HepG2 (cell line): ENCODE results near the gene STAP1. TPM values are rescaled to one million over a fixed set of nuclear protein-coding genes. Genes with fewer than 3 reads are reported as not detected.

Experiments used
- ATAC-seq: fragments of 200-7000 bp; cut with Tn5 transposase; 3 replicates; pipeline ENCODE4 v1.9.1; 2020; ENCODE audit warnings: mild to moderate bottlenecking, moderate library complexity
- BruUV-seq: library from RNA; stranded (reverse); fragments of 400-500 nt; replicated peaks from 2 replicates; lab custom pipeline; 2021; lab: Mats Ljungman, UMichigan
- CTCF ChIA-PET: fragments of 300-600 bp; formaldehyde crosslinking; extraction: SDS; loops from one replicate; lab custom pipeline; 2021; ENCODE audit warnings: low total read pairs, inconsistent platforms, low intra/inter-chr PET ratio; lab: Yijun Ruan, JAX
- POLR2A ChIA-PET: fragments of 350-600 bp; sonication (Branson Sonifier 250); formaldehyde crosslinking; loops from one replicate; lab custom pipeline; 2020; ENCODE audit warnings: antibody characterized with exemption, inconsistent platforms; lab: Yijun Ruan, JAX
- DNase-seq: peaks from one replicate; pipeline ENCODE4 v3.0.0-alpha.2; 2015; ENCODE audit warnings: low spot score
- FAIRE-seq: peaks from 3 replicates; lab custom pipeline; 2011; peaks lifted over from hg19 to GRCh38; lab: Jason Lieb, UNC
- H2AFZ ChIP-seq: one replicate; pipeline ENCODE4 v1.6.1; 2011; ENCODE audit warnings: low read length, inconsistent platforms
- H3K27ac ChIP-seq: fragments of 300-600 bp; 3 replicates; pipeline ENCODE4 v1.8.0; 2011; ENCODE audit warnings: mixed run types, mild to moderate bottlenecking, mixed read lengths, low read length, inconsistent platforms; ENCODE audit not compliant: insufficient read depth; ENCODE audit errors: extremely low read length
- H3K27me3 ChIP-seq, 2 experiments: fragments of 200-600 bp in 1 of 2; 2 replicates in 1 of 2; 3 replicates in 1 of 2; pipeline versions ENCODE4 v1.6.0 to v1.8.0; 2011; ENCODE audit warnings: low read length in 2 of 2, mild to moderate bottlenecking in 2 of 2, moderate library complexity in 2 of 2, inconsistent platforms in 1 of 2; ENCODE audit not compliant: insufficient read depth in 2 of 2, control insufficient read depth in 1 of 2
- H3K36me3 ChIP-seq, 2 experiments: fragments of 200-600 bp in 1 of 2; replicated peaks in 1 of 2; 2 replicates in 1 of 2; 3 replicates in 1 of 2; pipeline versions ENCODE4 v1.5.1 to v1.8.0; 2011; ENCODE audit warnings: low read length in 2 of 2, inconsistent platforms in 1 of 2; ENCODE audit not compliant: insufficient read depth in 2 of 2, control insufficient read depth in 1 of 2
- H3K4me1 ChIP-seq: 2 replicates; pipeline ENCODE4 v1.5.1; 2012; ENCODE audit warnings: low read length, inconsistent platforms; ENCODE audit not compliant: insufficient read depth
- H3K4me2 ChIP-seq: 2 replicates; pipeline ENCODE4 v1.6.0; 2011; ENCODE audit warnings: low read depth, low read length, inconsistent platforms
- H3K4me3 ChIP-seq, 3 experiments: fragments of 200-600 bp in 1 of 3; sonication (generic), shearing (Covaris generic) in 1 of 3; replicated peaks in 1 of 3; 2 replicates each; pipeline ENCODE4 v1.5.1; 2011 to 2016; ENCODE audit warnings: low read length in 3 of 3, inconsistent platforms in 2 of 3, low read depth in 2 of 3, mild to moderate bottlenecking in 2 of 3, control low read depth in 1 of 3, mixed read lengths in 1 of 3; ENCODE audit not compliant: insufficient read depth in 1 of 3
- H3K79me2 ChIP-seq: one replicate; pipeline ENCODE4 v1.6.1; 2011; ENCODE audit warnings: low read length, inconsistent platforms; ENCODE audit not compliant: insufficient read depth
- H3K9ac ChIP-seq: 2 replicates; pipeline ENCODE4 v1.6.0; 2011; ENCODE audit warnings: mild to moderate bottlenecking, low read depth, low read length, inconsistent platforms; ENCODE audit not compliant: insufficient read depth
- H3K9me3 ChIP-seq: 2 replicates; pipeline ENCODE4 v1.5.1; 2012; ENCODE audit warnings: mild to moderate bottlenecking, low read length
- H4K20me1 ChIP-seq: 2 replicates; pipeline ENCODE4 v1.6.0; 2011; ENCODE audit warnings: inconsistent platforms, mild to moderate bottlenecking, low read length, moderate library complexity; ENCODE audit not compliant: insufficient read depth
- CBX5 ChIP-seq: sonication (generic); formaldehyde crosslinking; IDR thresholded peaks from 2 replicates; pipeline ENCODE4 v1.4.0; 2020; ENCODE audit warnings: missing genetic modification reagents, borderline replicate concordance
- HOMEZ ChIP-seq: IDR thresholded peaks from 2 replicates; pipeline ENCODE4 v1.6.1; 2016; ENCODE audit warnings: low read depth
- IRF1 ChIP-seq: sonication (generic); formaldehyde crosslinking; IDR thresholded peaks from 2 replicates; pipeline ENCODE4 v1.4.0; 2020; ENCODE audit warnings: low read depth, mild to moderate bottlenecking, missing genetic modification reagents
- PHF20 ChIP-seq: sonication (generic); formaldehyde crosslinking; IDR thresholded peaks from 2 replicates; pipeline ENCODE4 v1.5.0; 2020; ENCODE audit warnings: mild to moderate bottlenecking, missing genetic modification reagents
- SOX13 ChIP-seq, 3 experiments: fragments of 450-650 bp in 1 of 3; sonication (generic) in 1 of 3; formaldehyde crosslinking in 1 of 3; IDR thresholded peaks in 2 of 3; conservative IDR thresholded peaks in 1 of 3; 2 replicates each; pipeline versions ENCODE4 v1.5.0 to v1.6.1; 2016 to 2020; ENCODE audit warnings: antibody characterized with exemption in 1 of 3, mild to moderate bottlenecking in 1 of 3, missing compliant biosample characterization in 1 of 3, missing genetic modification reagents in 1 of 3, moderate library complexity in 1 of 3
- ZBTB44 ChIP-seq: sonication (generic); formaldehyde crosslinking; IDR thresholded peaks from 2 replicates; pipeline ENCODE4 v1.4.0; 2020; ENCODE audit warnings: missing genetic modification reagents
- ZNF580 ChIP-seq: IDR thresholded peaks from 2 replicates; pipeline ENCODE4 v1.6.1; 2016; ENCODE audit warnings: low read depth, borderline replicate concordance
- WGBS: methylation state at CpG from one replicate; pipeline ENCODE4 v1.1.6; 2017; ENCODE audit warnings: low lambda C conversion rate; 5-methylcytosine and 5-hydroxymethylcytosine counted together
- in situ Hi-C: cut with HindIII; loops from 2 replicates; pipeline ENCODE4 v1.10.0; 2017; ENCODE audit warnings: low pct_unique_long_range_greater_than_20kb; ENCODE audit not compliant: extremely low pct_ligation_motif_present
- intact Hi-C: fragments of 100-400 bp; cut with micrococcal nuclease; formaldehyde crosslinking; loops from one replicate; pipeline ENCODE4 v1.10.0; 2022; ENCODE audit not compliant: unreplicated experiment
- polyA plus RNA-seq, 8 experiments: library from polyadenylated mRNA; depleted of rRNA in 3 of 8; stranded (reverse) in 7 of 8; unstranded in 1 of 8; fragments of >200 nt; fragmentation: Illumina TruSeq in 4 of 8; extraction: Trizol in 4 of 8; gene quantifications; 2 replicates each; pipeline versions ENCODE4 v1.2.1 to v1.2.3, GENCODE V29; 2011 to 2016; ENCODE audit warnings: low read depth in 4 of 8, missing spikeins in 1 of 8, mixed read lengths in 1 of 8; ENCODE audit not compliant: insufficient read depth in 1 of 8
- total RNA-seq, 5 experiments: library from RNA; depleted of rRNA; stranded (reverse); fragments of >200 nt; fragmentation: Illumina TruSeq; extraction: Trizol; gene quantifications; 2 replicates each; pipeline ENCODE4 v1.2.3, GENCODE V29; 2016; ENCODE audit warnings: low read depth in 1 of 5

The STAP1 gene
- total and polyA plus RNA-seq, 2 of the 13 experiments (the other 11 are each of a cell fraction or from before 2014, with no cell fraction given): not detected

GRCh38 chr4:67576538-67576937 is 18.0 kb downstream of the STAP1 start (continued):
- TF ChIP-seq ZNF580 (CRISPR knock-in tag): no peak
- no peak for TF ChIP-seq CBX5 (CRISPR knock-in tag)
- no peak for TF ChIP-seq IRF1 (CRISPR knock-in tag)
- TF ChIP-seq ZBTB44: no peak

- Histone ChIP-seq H3K4me3 (no peak overlapping the region), H3K4me1 (no peaks in the 10 kb centered on the region), H2AFZ (no peak overlapping the region), H3K27ac (no peak overlapping the region), H4K20me1 (no peaks in the 10 kb centered on the region), H3K9me3 (no peaks in the 10 kb centered on the region), H3K4me2 (no peak overlapping the region), H3K79me2 (no peaks in the 10 kb centered on the region), H3K27me3 (no peaks in the 10 kb centered on the region), H3K9ac (no peak overlapping the region), H3K36me3 (no peaks in the 10 kb centered on the region)
- in situ Hi-C loops (no loop called here), intact Hi-C loops (no loop called here)
- DNase-seq (no peak), FAIRE-seq (no peak), ATAC-seq (no peak)
- WGBS: 42% methylated on average over 3 of the region's 3 CpGs
- ChIA-PET CTCF (no interaction called here), POLR2A (no interaction called here)
- TF ChIP-seq HOMEZ (CRISPR knock-in tag): no peak
- no peak for TF ChIP-seq PHF20
- no peak for TF ChIP-seq SOX13 (IDR thresholded peaks at IDR 0.05)
- no peak for TF ChIP-seq SOX13 (CRISPR knock-in tag; conservative IDR thresholded peaks at IDR 0.05 in 1 of 2, IDR thresholded peaks at IDR 0.05 in 1 of 2)
- no TSS peak for BruUV-seq
These were observed 22.1 kb downstream of the STAP1 start for GRCh38 chr4:67580577-67580976.
